Parathyroid adenoma (tissue), 2 donors: ENCODE results near the gene LAMB1.
A peak's percentile ranks its signal among the peaks of the same experiment; 100 is the strongest.

Experiments used
- H2AFZ ChIP-seq: fragments of 300-600 bp; sonication (generic); one replicate; pipeline ENCODE4 v1.7.0; 2017; ENCODE audit warnings: antibody characterized with exemption, mild to moderate bottlenecking
- H3K27ac ChIP-seq: fragments of 300-600 bp; sonication (generic); one replicate; pipeline ENCODE4 v1.7.0; 2017
- H3K27me3 ChIP-seq: fragments of 300-600 bp; sonication (generic); one replicate; pipeline ENCODE4 v1.7.0; 2017; ENCODE audit warnings: low read length; ENCODE audit not compliant: control insufficient read depth, insufficient read depth
- H3K36me3 ChIP-seq: fragments of 300-600 bp; sonication (generic); one replicate; pipeline ENCODE4 v1.7.0; 2017; ENCODE audit warnings: low read length; ENCODE audit not compliant: control insufficient read depth, insufficient read depth
- H3K4me1 ChIP-seq: fragments of 300-600 bp; sonication (generic); one replicate; pipeline ENCODE4 v1.7.0; 2017; ENCODE audit warnings: control low read depth
- H3K4me2 ChIP-seq: fragments of 300-600 bp; sonication (generic); one replicate; pipeline ENCODE4 v1.7.0; 2017; ENCODE audit warnings: low read length
- H3K4me3 ChIP-seq: fragments of 300-600 bp; sonication (generic); one replicate; pipeline ENCODE4 v1.7.0; 2017; ENCODE audit warnings: low read depth, low read length
- H3K79me2 ChIP-seq: fragments of 300-600 bp; sonication (generic); one replicate; pipeline ENCODE4 v1.7.0; 2017; ENCODE audit warnings: control low read depth
- H3K9ac ChIP-seq: fragments of 300-600 bp; sonication (generic); one replicate; pipeline ENCODE4 v1.7.0; 2017; ENCODE audit warnings: mild to moderate bottlenecking
- H3K9me3 ChIP-seq: fragments of 300-600 bp; sonication (generic); one replicate; pipeline ENCODE4 v1.7.0; 2017; ENCODE audit warnings: low read length; ENCODE audit not compliant: control insufficient read depth
- CTCF ChIP-seq: fragments of 300-600 bp; sonication (generic); IDR thresholded peaks from one replicate; pipeline ENCODE4 v1.7.0; 2017; ENCODE audit warnings: antibody characterized with exemption, mild to moderate bottlenecking
- donor health status: primary hyperparathyroidism.

LAMB1 gene

DNA sequence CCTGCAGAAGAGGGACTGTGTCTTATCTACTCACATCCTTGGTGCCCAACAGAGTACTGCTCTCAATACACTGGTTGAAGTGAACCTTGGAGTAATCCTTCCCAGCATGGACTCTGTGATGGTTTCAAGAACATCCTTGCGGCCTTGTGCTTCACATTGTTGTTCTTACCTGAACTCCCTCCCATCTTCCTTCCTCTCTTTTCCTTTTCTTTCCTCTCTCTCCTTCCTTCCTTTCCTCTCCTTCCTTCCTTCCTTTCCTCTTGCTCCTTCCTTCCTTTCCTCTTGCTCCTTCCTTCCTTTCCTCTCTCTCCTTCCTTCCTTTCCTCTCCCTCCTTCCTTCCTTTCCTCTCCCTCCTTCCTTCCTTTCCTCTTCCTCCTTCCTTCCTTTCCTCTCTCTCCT, 26.3 kb downstream of the LAMB1 start:
- H3K27me3 ChIP-seq, result no peaks in the 10 kb centered on the region
- H2AFZ ChIP-seq, result no peak overlapping the region
- H3K9me3 ChIP-seq, result no peaks in the 10 kb centered on the region
- no peak overlapping the region for H3K4me2 ChIP-seq
- H3K36me3 ChIP-seq, result no peaks in the 10 kb centered on the region
- H3K4me1 ChIP-seq, result no peaks in the 10 kb centered on the region
- no peak overlapping the region for H3K9ac ChIP-seq
- no peak overlapping the region for H3K4me3 ChIP-seq
- H3K27ac ChIP-seq, result no peak overlapping the region
- TF ChIP-seq CTCF, result no peak
- H3K79me2 ChIP-seq, result no peaks in the 10 kb centered on the region

- Histone ChIP-seq H3K4me2 (no peak overlapping the region), H2AFZ (no peak overlapping the region), H3K79me2 (no peaks in the 10 kb centered on the region), H3K4me1 (no peaks in the 10 kb centered on the region), H3K27ac (no peak overlapping the region), H3K4me3 (no peak overlapping the region), H3K9ac (no peak overlapping the region), H3K36me3 (no peaks in the 10 kb centered on the region), H3K9me3 (no peaks in the 10 kb centered on the region), H3K27me3 (no peaks in the 10 kb centered on the region)
- TF ChIP-seq CTCF, result no peak
These were observed 27.5 kb downstream of the LAMB1 start for GRCh38 chr7:107975394-107976013.

GRCh38 chr7:107973861-107974260, 29.1 kb downstream of the LAMB1 start:
- Histone ChIP-seq H3K36me3 (no peaks in the 10 kb centered on the region), H3K9ac (no peak overlapping the region), H2AFZ (no peak overlapping the region), H3K9me3 (no peaks in the 10 kb centered on the region), H3K27ac (no peak overlapping the region), H3K79me2 (no peaks in the 10 kb centered on the region), H3K4me1 (no peaks in the 10 kb centered on the region), H3K4me3 (no peak overlapping the region), H3K4me2 (no peak overlapping the region), H3K27me3 (no peaks in the 10 kb centered on the region)
- no peak for TF ChIP-seq CTCF

- Histone ChIP-seq H3K4me3 (no peak overlapping the region), H3K79me2 (no peaks in the 10 kb centered on the region), H3K4me1 (no peaks in the 10 kb centered on the region), H3K9ac (no peak overlapping the region), H3K36me3 (no peaks in the 10 kb centered on the region), H3K4me2 (no peak overlapping the region), H3K27ac (peak overlapping the region; percentile 2), H2AFZ (no peak overlapping the region), H3K27me3 (no peaks in the 10 kb centered on the region), H3K9me3 (no peaks in the 10 kb centered on the region)
- TF ChIP-seq CTCF, result no peak
These were observed 30.0 kb downstream of the LAMB1 start for GRCh38 chr7:107972941-107973376.

- H3K9ac ChIP-seq, result no peak overlapping the region
- H3K4me2 ChIP-seq, result no peak overlapping the region
- H3K36me3 ChIP-seq, result no peaks in the 10 kb centered on the region
- no peak overlapping the region for H2AFZ ChIP-seq
- no peaks in the 10 kb centered on the region for H3K27me3 ChIP-seq
- H3K4me3 ChIP-seq, result no peak overlapping the region
- no peak for TF ChIP-seq CTCF
- no peaks in the 10 kb centered on the region for H3K4me1 ChIP-seq
- peak overlapping the region; percentile 2 for H3K27ac ChIP-seq
- no peaks in the 10 kb centered on the region for H3K9me3 ChIP-seq
- H3K79me2 ChIP-seq, result no peaks in the 10 kb centered on the region
These were observed 30.9 kb downstream of the LAMB1 start for GRCh38 chr7:107972075-107972482.
